ENCODE measurements around the gene MAP3K2.

MAP3K2 gene

DNA sequence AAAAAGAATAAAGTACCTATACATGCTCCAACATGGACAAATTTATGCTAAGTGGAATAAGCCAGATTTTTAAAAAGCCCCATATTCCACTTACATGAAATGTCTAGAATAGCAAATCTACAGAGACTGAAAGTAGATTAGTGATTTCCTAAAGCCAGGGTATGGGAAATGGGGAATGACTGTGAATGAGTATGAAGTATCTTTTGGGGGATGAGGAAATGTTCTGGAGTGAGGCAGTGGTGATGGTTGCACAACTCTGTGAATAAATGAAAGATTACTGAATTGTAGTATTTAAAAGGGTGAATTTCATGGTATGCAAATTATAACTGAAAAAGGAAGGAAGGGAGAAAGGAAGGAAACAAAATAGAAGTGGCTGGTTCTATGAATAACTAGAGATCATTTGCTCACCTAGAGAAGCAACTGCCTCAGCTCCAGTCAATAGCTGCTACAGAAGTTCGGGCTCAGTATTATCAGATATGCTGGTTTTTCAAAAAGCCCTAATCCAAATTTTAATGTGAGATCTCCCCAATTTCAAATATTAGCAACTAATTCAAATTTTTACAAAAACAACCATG lies 39.3 kb downstream of the MAP3K2 start:
- DNase-seq (ENCODE audit: low spot score), result no peak

- no peak for DNase-seq (ENCODE audit: low spot score)
Observed at GRCh38 chr2:127347734-127348392, 39.9 kb downstream of the MAP3K2 start.

- DNase-seq (ENCODE audit: low spot score), result no peak
Observed at GRCh38 chr2:127347015-127347414, 40.8 kb downstream of the MAP3K2 start.

GRCh38 chr2:127343277-127343676 lies 44.5 kb downstream of the MAP3K2 start:
- no peak for DNase-seq (ENCODE audit: low spot score)

- no peak for DNase-seq (ENCODE audit: low spot score)
Observed at GRCh38 chr2:127342101-127342500, 45.7 kb downstream of the MAP3K2 start.

GRCh38 chr2:127332335-127332734 lies 55.4 kb downstream of the MAP3K2 start:
- DNase-seq (ENCODE audit: low spot score), result no peak

GRCh38 chr2:127330753-127331152 lies 57.0 kb downstream of the MAP3K2 start:
- no peak for DNase-seq (ENCODE audit: low spot score)

DNA sequence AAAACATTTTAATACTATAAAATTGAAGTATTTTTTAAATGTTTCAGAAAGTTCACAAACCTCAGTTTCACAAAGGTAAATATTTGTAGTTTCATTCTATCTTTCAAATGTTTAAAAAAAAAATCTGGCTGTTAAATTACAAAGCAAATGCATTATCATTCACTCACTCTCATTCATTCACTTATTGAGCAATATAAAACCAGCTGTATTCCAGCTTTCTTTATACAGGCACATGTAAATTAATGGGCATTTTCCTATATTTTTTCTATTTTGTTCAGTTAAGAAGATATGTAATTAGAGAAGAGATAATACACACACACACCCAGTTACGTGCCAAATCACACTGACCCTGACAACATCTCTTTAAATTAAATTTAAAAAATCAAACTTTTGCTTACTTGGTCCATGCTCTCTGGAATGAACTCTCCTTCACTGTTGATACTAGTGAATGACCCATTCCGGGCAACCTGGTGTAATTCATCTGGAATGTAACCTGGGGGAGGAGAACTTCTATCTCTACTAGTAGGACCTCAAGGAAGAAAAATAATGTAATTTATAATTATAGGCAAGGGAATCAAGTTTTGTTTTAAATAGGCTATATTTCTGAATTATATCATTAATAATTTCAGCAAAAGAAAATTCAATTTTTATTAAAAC lies 61.4 kb downstream of the MAP3K2 start:
- DNase-seq (ENCODE audit: low spot score), result no peak

DNA sequence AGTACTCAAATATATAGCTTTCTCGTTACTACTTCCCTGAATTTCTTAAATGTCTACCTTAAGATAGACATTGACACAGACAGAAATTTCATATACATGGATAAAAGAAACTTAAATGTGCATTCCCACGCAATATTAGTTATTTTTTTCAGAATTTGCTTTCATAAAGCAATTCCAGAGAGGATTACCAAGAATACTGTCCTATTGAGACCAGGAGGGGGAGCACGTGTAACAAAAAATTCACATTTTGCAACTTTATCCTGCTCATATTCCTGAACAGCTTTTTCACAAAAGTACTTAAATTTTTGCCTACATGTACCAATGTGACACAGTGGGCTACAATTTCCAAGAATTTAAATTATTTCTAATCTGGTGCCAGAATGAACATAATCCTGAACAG lies 63.1 kb downstream of the MAP3K2 start:
- DNase-seq (ENCODE audit: low spot score), result peak; percentile 40

DNA sequence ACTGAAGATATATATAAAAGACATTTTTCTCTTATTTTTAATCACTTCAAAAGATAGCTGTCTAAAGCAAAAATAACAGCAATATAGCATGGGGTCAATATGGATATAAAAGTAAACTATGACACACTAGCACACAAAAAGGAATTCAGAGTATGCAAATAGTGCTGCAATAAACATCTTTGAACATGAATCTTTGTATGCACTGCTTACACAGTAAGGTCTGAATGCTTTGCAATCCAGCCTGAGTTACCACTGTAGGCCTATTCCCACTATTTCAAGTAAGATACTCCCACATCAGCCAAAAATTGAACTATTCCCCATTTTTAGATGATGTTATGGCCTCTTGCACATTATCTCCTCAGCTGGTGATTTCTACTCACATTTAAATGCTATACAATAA lies 66.5 kb downstream of the MAP3K2 start:
- no peak for DNase-seq (ENCODE audit: low spot score)

DNA sequence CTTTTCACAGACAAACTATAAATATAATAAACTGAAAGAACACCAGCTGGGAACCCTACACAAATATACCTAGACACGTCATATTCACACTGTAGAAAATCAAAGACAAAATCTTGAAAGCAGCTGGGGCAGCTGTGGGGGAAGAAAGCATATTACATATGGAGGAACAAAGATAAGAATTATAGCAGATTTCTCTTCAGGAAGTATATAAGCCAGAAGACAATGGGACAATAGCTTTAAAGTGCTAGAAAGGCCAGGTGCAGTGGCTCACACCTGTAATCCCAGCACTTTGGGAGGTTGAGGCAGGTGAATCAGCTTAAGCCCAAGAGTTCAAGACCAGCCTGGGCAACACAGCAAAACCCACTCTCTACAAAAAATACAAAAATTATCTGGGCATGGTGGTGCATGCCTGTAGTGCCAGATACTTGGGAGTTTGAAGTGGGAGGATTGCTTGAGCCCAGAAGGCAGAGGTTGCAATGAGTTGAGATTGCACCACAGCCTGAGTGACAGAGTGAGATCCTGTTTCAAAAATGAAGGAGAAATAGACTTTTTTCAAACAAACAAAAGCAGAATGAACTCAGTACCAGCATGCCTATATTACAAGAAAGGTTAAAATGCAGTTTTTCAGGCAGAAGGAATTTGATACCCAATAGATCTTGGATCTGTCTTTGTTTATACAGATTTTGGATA lies 67.0 kb downstream of the MAP3K2 start:
- DNase-seq (ENCODE audit: low spot score), result no peak

DNA sequence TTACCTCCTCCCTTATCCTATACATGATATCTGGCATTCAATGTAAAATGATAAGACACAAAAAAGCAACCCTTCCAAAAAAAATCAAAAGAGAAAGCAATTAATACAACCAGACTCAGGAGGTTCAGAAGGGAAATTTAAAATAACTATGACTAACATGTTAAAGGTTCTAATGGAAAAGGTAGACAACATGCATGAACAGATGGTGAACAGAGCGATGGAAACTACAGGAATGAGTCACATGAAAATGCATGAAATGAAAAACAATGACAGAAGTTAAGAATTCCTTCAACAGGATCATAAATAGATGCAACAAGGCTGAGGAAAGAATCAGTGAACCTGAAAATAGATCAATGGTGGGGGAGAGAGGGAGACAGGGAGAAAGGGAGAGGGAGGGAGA lies 67.7 kb downstream of the MAP3K2 start:
- no peak for DNase-seq (ENCODE audit: low spot score)

DNA sequence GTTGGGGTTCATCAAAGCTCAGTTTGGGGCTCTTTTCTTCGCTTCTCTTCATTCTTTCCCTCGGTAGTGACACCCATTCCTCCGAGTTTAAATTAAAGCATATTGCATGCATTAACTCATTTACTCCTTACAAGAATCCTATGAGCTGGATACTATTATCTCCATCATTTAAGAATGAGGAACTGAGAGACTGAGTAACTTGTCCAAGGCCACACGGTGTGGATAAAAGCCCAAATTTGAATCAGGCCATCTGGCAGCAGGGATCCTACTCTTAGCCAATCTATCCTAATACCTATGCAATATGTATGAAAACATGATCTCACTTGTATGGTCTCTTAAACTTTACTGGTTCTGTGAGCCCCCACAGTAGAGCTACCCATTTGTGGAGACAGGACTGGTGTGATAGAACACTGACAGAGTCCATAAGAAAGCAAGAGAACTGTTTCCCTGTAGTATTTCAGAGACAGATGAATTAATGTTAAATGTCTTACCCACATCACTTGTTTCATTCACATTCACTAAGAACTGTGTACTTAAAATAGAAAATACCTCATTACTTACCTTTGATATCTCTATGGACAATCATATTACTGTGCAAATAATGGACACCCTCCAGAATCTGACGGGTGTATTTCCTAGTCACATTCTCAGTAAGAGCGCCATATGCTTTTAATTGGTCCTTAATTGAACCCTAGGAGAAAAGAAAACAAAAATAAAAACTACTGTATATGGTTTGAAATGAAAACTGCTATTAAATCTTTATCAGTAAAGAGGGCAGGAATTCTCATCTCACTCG lies 73.4 kb downstream of the MAP3K2 start:
- no peak for DNase-seq (ENCODE audit: low spot score)

- no peak for DNase-seq (ENCODE audit: low spot score)
Observed at GRCh38 chr2:127313406-127313805, 74.4 kb downstream of the MAP3K2 start.

DNA sequence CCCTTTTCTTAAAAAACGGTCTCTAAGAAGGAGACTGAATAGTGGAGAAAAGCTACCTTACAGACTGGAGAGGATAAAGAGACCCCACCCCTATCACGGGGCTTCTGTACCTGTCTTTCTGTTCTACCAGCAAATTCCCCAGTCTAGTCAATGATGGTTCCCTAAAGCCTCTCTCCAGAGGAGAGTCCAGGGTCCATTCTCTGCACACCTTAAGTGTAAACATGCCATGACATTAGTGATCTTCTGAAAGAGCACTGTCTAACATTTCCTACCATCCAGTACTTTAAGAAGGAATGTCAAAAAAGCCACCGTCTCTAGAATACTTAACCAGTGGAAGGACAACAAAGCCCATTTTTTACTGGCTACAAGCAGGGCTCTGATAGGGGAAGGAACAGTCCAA lies 76.8 kb downstream of the MAP3K2 start:
- DNase-seq (ENCODE audit: low spot score), result no peak

- no peak for DNase-seq (ENCODE audit: low spot score)
Observed at GRCh38 chr2:127309468-127309867, 78.3 kb downstream of the MAP3K2 start.

GRCh38 chr2:127308586-127309138 lies 79.1 kb downstream of the MAP3K2 start:
- no peak for DNase-seq (ENCODE audit: low spot score)

GRCh38 chr2:127305990-127306585 lies 81.7 kb downstream of the MAP3K2 start:
- no peak for DNase-seq (ENCODE audit: low spot score)

- no peak for DNase-seq (ENCODE audit: low spot score)
Observed at GRCh38 chr2:127302168-127302567, 85.6 kb downstream of the MAP3K2 start.

DNA sequence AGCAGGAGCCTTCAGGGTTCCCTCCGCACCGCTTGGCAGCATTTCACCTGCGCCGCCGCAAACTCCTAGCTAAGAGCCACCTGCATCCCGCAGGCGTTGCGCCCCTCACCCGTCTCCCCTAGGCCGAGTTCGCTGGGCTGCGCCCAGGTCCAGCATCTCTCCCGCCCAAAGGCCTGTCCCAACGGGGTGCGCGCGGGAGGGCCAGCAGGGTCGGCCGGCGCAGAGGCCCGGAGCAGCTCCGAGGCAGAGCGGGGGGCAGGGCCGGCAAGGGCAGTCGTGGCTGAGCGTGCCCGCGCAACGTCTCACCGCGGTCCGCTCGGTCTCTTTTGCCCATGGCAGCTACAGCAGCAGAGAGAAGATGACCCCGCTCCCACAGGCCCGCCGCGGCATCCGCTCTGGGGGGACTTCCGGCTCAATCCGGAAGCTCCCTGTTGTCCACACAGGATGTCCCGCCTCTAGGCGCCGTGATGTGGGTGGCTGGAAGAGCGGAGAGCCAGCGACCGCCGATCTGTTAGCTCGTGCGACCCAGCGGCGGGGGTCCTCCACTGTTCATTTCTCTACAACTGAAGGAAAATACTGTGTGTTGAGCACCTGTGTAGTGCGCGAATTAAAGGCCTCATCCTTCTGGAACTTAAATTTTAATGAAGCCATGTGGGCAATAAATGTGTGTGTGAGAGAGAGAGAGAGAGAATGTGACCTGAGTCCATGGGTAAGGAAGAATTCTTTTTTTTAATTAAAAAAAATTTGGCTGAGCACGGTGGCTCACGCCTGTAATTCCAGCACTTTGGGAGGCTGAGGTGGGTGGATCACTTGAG lies 93.8 kb downstream of the MAP3K2 start, which contains the start of gene ERCC3:
Gene ERCC3, minus strand, starts transcription at position 397 of the 815 bp plus-strand sequence. Its CDS starts 63 bp downstream, at position 334.
- peak; percentile 79 for DNase-seq (ENCODE audit: low spot score)

- no peak for DNase-seq (ENCODE audit: low spot score)
Observed at GRCh38 chr2:127293386-127293747, 94.4 kb downstream of the MAP3K2 start.

Measured in SW480 (cell line).